Nucleus accumbens (tissue), 56 donors: Measurements from ENCODE around the gene ZIM2.

Experiments used
- DNase-seq, 56 donors: peaks; one replicate each; lab custom pipeline; 2025; lab: John Stamatoyannopoulos, UW

Gene ZIM2

DNA sequence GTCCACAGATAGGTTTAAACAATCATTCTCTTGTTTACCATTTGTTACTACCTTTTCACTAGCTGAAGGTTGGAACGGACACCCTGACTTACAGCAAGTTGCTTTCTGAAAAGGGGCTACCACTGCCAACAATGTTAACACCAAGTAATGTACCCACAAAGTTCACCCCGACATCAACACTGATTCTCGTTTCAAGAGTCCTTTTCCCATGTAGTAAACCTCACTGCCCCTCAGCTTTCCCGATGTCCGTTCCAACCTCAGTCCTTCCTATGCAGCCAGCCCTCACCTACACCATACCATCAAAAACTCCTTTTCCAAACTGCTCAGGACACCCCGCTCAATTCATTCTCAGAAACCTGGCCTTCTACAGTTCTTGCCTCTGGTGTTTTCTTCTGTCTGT, 29.0 kb downstream of the ZIM2 start:
- DNase-seq: no peak

GRCh38 chr19:56810260-56810659, 30.3 kb downstream of the ZIM2 start:
- no peak for DNase-seq

- DNase-seq: no peak
Measured at GRCh38 chr19:56808717-56809392, 31.7 kb downstream of the ZIM2 start.

DNA sequence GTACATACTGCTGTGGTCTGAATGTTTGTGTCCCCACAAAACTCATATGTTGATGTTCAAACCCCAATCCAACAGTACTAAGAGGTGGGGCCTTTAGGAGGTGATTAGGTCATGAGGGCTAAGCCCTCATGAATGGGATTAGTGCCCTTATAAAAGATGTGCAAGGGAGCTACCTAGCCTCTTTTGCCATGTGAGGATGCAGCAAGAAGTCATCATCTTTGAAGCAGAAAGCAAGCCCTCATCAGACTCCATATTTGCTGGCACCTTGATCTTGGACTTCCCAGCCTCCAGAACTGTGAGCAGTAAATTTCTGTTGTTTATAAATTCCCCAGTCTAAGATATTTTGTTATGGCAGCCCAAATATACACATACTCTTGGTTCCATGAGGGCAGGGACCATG, 33.9 kb downstream of the ZIM2 start:
- DNase-seq: no peak

DNA sequence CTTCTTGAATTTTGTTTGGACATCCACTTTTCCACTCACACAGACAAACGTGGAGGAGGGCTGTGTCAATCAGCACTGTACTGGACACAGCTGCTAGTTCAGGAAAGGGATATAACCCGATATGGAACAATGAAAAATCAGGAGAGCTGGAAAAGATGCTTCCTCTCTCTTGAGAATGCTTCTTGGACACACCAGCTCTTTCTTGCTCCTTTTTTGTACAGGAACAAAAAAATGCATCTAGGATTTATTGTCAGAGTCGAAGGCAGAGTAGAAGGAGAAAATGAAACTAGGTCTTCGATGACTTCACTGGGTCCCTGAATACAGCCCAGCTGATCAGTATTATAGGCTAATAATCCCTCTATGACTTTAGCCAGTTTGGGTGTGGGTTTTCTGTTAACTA, 62.2 kb downstream of the ZIM2 start:
- no peak for DNase-seq

- peak in 13 of 56 donors; percentile 0 to 31 (median 8) for DNase-seq
Measured at GRCh38 chr19:56769650-56770049, 70.9 kb downstream of the ZIM2 start.

DNA sequence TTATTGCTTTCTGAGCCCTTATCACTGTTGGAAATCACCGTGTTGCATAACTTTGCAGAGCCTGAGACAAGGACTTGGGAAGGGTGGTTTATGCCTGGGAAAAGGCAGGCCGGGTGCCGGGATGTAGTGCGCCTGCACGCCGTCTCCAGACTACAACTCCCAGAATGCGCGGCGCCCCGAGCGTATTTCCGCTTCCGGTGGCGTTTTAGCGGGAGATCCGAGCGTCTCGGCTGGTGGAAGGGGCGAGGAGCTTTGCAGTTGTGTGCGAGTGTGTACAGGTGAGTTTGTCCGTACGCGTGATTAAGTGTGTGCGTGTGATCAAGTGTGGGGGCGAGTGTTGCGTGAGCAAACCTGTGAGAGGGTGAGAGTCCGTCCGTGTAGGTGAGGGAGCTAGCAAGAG, 75.4 kb downstream of the ZIM2 start:
- DNase-seq: peak in 54 of 56 donors; percentile 10 to 90 (median 72)

DNA sequence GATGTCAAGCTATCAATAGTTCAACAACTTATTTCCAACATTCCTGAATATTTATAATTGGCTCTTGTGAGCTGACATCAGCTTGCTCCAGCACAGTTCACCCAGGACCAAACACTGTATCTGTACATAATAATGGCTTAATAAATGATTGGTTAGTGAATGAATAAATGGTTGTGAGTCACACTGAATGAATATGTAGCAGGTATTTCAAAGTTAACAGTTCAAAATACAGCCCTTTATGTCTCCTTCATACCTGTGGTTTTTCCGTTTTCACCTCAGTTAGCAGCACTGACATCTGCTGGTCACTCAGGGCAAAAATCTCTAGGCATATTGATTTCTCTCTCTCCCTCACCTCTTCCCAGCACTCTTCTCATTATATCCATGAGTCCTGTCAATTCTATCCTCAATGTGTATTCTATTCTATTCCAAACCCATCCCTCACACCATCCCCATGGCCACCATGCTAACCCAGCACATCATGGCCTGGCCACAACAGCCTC, 76.3 kb downstream of the ZIM2 start:
- no peak for DNase-seq

DNA sequence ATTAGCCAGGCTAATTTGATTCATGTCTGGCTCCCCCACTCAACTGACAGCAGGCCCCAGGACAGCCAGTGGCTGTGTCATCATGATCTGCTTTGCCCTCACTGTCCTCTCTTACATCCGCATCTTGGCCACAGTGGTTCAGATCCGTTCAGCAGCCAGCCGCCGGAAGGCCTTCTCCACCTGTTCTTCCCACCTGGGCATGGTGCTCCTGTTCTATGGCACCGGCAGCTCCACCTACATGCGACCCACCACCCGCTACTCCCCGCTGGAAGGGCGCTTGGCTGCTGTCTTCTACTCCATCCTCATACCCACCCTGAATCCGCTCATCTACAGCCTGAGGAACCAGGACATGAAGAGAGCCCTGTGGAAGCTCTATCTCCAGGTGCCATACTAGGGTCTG, 79.7 kb downstream of the ZIM2 start:
- DNase-seq: no peak

GRCh38 chr19:56759531-56759930, 81.0 kb downstream of the ZIM2 start:
- DNase-seq: no peak

DNA sequence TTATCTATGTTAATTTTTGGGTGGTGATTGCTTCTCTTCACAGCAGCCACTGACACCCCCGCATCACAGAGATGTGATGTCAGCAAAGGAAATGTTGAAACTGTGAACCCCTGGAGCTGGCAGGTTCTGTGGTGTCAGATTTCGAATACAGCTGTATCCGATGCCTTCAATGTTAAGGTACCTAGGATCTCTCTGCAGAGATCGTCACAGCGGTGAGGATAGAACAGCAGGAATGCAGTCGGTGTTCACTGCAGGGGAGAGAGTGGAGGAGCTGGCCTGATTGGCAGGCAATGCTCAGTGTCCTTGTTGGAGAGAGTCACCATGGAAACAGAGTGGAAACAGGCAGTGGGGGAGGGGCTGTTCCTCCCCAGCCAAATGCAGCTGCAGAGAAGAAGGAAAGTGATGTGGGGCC, 89.4 kb downstream of the ZIM2 start:
- peak in 55 of 56 donors; percentile 22 to 89 (median 71) for DNase-seq

DNA sequence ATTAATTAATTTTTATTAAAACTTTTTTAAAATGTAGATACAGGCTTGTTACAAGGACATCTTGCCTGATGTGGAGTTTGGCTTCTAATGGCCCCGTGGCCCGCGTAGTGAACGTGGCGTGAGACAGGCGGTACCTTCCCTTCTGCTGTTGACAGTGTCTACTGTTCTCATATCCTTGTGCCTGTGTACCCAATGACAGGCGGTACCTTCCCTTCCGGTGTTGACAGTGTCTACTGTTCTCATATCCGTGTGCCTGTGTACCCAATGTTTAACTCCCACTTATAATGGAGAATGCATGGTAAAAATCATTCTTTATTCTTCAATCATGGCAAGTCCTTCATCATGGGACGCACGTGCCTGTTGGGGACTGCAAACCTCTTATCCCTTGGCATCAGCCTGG, 89.9 kb downstream of the ZIM2 start:
- DNase-seq: peak in 6 of 56 donors; percentile 5 to 43 (median 18)

DNA sequence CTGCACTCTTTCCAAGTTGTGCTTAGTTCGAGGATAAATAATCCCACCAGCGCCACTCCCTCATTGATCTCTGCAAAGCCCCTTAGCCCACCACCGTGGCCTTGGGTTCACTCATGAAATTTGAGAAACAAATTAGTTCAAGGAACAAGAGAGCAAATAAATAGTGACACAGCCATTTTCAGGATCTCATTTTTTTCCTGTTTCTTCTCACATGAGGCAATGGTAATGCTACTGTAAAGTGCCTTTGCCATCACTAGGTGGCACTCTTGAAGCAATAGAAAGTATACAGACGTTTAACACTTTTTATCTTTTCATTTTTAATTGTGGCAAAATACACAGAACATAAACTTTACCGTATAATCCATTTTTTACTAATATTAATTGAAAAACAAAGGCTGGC, 92.1 kb downstream of the ZIM2 start:
- DNase-seq: peak in 14 of 56 donors; percentile 4 to 61 (median 16)

GRCh38 chr19:56746367-56746766, 94.2 kb downstream of the ZIM2 start:
- DNase-seq: no peak

DNA sequence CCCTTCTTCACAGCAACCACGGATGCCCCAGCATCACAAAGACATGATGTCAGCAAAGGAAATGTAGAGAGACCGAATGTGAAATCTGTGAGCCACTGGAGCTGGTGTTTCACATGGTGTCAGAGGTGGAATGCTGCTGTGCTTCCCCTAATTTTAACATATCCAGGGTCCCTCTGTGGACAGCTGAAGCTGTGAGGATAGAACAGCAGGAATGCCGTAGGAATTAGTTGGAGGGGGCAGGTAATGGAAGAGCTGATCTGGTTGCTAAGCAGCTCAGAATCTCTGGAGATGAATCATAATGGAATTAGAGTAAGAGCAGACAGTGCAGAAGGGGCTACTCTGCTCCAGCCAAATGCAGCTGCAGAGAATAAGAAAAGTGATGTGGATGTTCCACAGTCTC, 100.0 kb downstream of the ZIM2 start:
- DNase-seq: peak in 6 of 56 donors; percentile 9 to 48 (median 13)

DNA sequence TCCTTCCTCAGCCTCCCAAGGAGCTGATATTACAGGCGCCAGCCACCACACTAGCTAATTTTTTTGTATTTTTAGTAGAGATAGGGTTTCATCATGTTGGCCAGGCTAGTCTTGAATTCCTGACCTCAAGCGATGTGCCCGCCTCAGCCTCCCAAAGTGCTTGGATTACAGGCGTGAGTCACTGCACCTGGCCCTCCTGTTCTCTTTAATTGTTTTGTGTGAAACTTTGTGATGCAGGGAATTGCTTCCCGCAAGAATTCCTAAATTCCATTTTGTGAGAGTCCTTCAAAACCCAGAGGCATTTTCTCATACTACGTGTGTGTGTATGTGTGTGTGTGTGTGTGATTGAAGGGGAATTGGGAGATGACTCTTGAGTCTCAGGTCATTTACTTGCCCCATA, 104.0 kb downstream of the ZIM2 start:
- DNase-seq: no peak

DNA sequence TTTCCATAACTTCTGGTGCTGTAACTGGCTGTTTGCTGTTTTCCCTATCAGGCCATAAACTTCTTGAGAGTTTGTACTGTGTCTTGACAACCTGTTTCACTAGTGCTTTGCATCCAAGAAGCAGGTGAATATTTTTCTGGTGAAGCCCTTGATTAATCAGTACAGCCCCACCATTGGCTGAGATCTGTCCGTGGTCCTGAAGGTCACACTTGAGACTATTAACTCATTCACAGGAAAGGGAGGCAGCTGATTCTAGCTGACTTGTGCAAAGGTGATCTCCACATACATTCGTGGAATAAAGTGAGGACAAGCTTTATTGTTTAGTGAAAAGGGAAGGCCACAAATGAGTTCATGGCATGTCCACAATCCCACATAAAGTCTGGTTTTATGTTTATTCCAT, 107.5 kb downstream of the ZIM2 start:
- DNase-seq: no peak

DNA sequence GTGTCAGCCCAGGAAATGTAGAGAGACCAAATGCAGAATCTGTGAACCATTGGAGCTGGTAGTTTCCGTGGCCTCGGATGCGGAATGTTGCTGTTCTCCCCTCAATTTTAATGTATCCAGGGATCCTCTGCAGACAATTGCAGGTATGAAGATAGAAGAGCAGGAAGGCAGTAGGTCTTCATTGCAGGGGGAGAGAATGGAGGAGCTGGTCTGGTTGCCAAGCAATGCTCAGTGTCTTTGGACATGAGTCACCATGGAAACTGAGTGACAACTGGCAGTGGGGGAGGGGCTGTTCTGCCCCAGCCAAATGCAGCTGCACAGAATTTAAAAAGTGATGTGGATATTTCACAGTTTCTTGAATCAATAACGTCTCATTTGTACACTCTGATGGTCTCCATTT, 112.8 kb downstream of the ZIM2 start:
- DNase-seq: peak in 30 of 56 donors; percentile 7 to 71 (median 28)

GRCh38 chr19:56725829-56726424, 114.6 kb downstream of the ZIM2 start:
- DNase-seq: peak in 30 of 56 donors; percentile 14 to 71 (median 30)
